GM13977 (cell line): Measurements from ENCODE around the gene NCOA1.

Source experiments
- DNase-seq: peaks from one replicate; pipeline ENCODE4 v3.0.0; 2012; ENCODE audit warnings: low spot score
- in situ Hi-C: fragments of 300-500 bp; cut with MboI; formaldehyde crosslinking; loops from one replicate; pipeline ENCODE4 v1.12.0; 2022; ENCODE audit warnings: low sequenced_read_pairs, low pct_unique_long_range_greater_than_20kb, mixed read lengths, inconsistent platforms; ENCODE audit not compliant: unreplicated experiment
- TF ChIP-seq, protein P1 (sequence below): IDR thresholded peaks from 2 replicates; pipeline ENCODE4 v1.5.1; 2012; ENCODE audit warnings: mild to moderate bottlenecking, control low read depth; ENCODE audit not compliant: insufficient read depth; ENCODE audit errors: extremely low read depth, missing control alignments

NCOA1 gene

DNA sequence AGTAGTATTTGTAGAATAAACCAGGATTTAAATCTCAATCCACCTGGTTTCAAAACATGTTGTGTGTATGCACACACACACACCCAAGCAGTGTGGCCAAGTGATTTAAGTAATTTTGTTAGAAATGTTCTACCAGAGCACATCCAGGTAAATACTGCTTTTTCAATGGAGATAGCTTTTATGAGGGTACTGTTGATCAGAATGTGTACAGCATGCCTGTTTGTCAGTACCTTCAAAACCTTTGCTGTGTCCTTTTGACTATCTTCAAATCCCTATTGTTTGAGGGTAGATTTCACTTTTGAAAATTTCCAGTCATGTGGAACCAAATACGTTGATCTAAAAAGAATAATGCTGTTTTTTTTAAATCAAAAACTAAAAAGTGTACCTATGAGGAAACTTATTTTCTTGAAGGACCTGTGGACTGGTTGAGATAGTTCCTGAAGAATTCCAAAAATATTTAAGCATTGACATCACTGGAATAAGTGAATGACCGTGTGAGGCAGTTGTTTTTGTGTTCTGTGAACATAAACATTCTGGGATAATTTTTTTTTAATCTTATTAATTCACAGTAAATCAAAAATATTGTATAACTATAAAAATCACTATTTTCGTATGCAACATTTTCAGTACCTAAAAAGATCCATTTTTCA, 231.2 kb downstream of the NCOA1 start:
- no peak for DNase-seq
- TF ChIP-seq, protein P1, sequence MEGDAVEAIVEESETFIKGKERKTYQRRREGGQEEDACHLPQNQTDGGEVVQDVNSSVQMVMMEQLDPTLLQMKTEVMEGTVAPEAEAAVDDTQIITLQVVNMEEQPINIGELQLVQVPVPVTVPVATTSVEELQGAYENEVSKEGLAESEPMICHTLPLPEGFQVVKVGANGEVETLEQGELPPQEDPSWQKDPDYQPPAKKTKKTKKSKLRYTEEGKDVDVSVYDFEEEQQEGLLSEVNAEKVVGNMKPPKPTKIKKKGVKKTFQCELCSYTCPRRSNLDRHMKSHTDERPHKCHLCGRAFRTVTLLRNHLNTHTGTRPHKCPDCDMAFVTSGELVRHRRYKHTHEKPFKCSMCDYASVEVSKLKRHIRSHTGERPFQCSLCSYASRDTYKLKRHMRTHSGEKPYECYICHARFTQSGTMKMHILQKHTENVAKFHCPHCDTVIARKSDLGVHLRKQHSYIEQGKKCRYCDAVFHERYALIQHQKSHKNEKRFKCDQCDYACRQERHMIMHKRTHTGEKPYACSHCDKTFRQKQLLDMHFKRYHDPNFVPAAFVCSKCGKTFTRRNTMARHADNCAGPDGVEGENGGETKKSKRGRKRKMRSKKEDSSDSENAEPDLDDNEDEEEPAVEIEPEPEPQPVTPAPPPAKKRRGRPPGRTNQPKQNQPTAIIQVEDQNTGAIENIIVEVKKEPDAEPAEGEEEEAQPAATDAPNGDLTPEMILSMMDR = no peak
- in situ Hi-C loops = no loop called here

DNA sequence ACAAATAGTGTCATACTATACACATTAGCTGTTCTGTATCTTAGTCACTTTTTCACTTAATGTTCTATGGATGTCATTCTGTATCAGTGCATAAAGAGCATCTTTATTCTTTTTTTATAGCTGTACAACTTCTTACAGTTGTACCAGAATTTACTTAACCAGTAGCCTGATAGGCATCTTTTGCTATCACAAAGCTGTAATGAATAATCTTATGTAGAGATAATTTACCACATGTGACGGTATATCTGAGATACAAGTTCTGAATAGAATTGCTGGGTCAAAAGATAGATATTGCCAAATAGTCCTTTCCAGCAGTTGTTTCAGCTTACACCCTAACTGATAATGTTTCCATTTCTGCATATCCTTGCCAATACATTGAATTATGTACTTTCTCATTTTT, 232.1 kb downstream of the NCOA1 start:
- in situ Hi-C loops = no loop called here
- DNase-seq = no peak
- TF ChIP-seq, protein P1 = no peak

DNA sequence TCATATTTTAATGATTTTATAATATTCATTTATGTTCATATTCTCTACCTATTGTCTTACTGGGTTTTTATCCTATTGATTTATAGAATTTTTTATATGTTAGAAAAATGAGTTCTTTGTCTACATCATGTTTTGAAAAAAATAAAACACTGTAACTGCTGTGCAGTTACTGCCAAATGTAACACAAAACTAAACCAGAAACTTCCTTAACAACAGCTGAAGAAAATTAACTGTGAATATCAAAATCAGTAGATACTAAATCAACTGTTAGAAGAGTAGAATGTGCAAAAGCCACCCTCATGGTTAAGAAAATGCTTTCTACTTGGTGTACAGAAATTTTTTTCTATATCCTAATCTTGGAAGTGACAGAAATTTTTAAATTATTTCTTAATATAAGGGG, 232.6 kb downstream of the NCOA1 start:
- TF ChIP-seq, protein P1 = no peak
- in situ Hi-C loops = no loop called here
- DNase-seq = no peak

DNA sequence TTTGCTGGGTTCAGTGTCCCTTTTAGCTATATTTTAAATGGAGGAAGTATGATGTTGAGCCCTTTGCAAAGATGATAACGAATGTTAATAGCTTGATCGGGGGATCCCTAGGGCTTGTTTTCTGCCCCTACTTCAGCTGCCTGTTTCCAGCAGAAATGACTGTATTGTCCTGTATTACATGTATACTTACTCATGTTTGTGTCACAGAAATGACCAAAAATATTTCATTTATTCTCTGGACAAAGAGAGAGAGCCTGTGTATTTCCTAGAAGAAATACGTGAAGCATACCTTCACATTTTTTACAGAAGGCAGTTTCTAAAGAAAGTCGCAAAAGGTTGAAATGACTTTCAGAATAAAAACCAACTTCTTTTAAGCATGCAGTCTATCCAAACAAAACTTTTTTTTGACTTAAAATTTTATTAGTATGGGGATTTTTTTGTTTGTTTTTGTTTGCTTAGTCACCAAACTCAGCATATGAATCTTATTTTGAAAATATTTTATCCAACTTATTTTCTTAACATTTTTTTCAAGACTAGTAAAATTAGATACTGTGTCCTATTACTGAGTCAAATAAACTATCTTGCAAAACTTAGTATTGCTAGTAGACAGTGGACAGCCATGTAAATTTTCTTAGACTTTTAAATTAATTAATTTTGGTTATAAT, 233.2 kb downstream of the NCOA1 start:
- DNase-seq = no peak
- in situ Hi-C loops = no loop called here
- TF ChIP-seq, protein P1 = no peak

DNA sequence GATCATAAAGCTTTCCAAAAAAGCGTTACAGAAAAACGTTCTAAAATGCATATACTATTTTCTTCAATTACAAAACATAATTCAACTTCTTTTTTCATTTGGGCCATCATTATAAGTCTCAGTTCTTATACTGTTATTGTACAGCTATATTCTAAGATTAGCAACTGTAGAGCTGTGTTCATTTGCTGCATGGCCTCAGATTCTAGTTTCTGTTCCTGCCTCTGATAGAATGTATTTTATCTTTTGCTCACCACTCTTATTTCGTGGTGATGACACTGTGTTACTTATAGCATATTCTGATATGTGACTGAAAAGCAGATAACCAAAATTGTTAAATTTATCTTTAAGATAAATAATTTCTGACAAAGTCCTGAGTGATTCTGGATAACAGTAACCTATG, 234.9 kb downstream of the NCOA1 start:
- in situ Hi-C loops = no loop called here
- TF ChIP-seq, protein P1 = no peak
- no peak for DNase-seq

DNA sequence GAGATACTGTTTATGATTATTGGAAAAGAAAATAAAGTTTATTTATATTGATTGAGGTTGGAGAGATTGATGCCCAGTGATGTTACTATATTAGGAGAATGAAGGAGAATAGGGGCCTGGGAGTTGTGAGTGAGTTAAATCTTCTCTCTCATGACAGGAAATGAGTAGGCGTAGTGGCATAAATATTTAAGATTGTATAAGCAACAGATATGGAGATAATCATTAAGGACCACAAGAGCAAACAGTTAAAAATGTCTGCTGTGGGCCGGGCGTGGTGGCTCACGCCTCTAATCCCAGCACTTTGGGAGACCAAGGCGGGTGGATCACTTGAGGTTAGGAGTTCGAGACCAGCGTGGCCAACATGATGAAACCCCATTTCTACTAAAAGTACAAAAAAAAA, 239.4 kb downstream of the NCOA1 start:
- in situ Hi-C loops = no loop called here
- DNase-seq = no peak
- TF ChIP-seq, protein P1 = no peak
